ENCODE measurements around the gene MERTK.
"Not testable (repeated sequence)": the region's sequence is repeated elsewhere in the genome, so short reads cannot be mapped to it uniquely, and the experiment has no call there.

The MERTK gene

GRCh38 chr2:111910609-111911277 lies 12.3 kb downstream of the MERTK start:
- no peak for TF ChIP-seq CTCF (conservative IDR thresholded peaks at IDR 0.05; ENCODE audit: control insufficient read depth, insufficient read depth, low read depth, low read length)
- no peak for DNase-seq (ENCODE audit: low read depth)

GRCh38 chr2:111911295-111911977 lies 13.0 kb downstream of the MERTK start:
- H3K4me3 ChIP-seq (ENCODE audit: control insufficient read depth, low read depth, low read length); DNase-seq (ENCODE audit: low read depth): not testable (repeated sequence)

More at GRCh38 chr2:111910609-111911277, 12.3 kb downstream of the MERTK start:
- H3K4me3 ChIP-seq (ENCODE audit: control insufficient read depth, low read depth, low read length), result no peak overlapping the region

- no peak for DNase-seq (ENCODE audit: low read depth)
- no peak overlapping the region for H3K4me3 ChIP-seq (ENCODE audit: control insufficient read depth, low read depth, low read length)
- TF ChIP-seq CTCF (conservative IDR thresholded peaks at IDR 0.05; ENCODE audit: control insufficient read depth, insufficient read depth, low read depth, low read length), result no peak
These were observed 14.1 kb downstream of the MERTK start for GRCh38 chr2:111912547-111912946.

- no peak overlapping the region for H3K4me3 ChIP-seq (ENCODE audit: control insufficient read depth, low read depth, low read length)
- no peak for DNase-seq (ENCODE audit: low read depth)
- TF ChIP-seq CTCF (conservative IDR thresholded peaks at IDR 0.05; ENCODE audit: control insufficient read depth, insufficient read depth, low read depth, low read length), result no peak
These were observed 18.7 kb downstream of the MERTK start for GRCh38 chr2:111917106-111917505.

- H3K4me3 ChIP-seq (ENCODE audit: control insufficient read depth, low read depth, low read length), result no peak overlapping the region
- peak; percentile 98 for DNase-seq (ENCODE audit: low read depth)
- no peak for TF ChIP-seq CTCF (conservative IDR thresholded peaks at IDR 0.05; ENCODE audit: control insufficient read depth, insufficient read depth, low read depth, low read length)
These were observed 20.0 kb downstream of the MERTK start for GRCh38 chr2:111918383-111918806.

GRCh38 chr2:111919365-111919764 lies 21.0 kb downstream of the MERTK start:
- no peak overlapping the region for H3K4me3 ChIP-seq (ENCODE audit: control insufficient read depth, low read depth, low read length)
- DNase-seq (ENCODE audit: low read depth), result no peak
- peak; percentile 13 for TF ChIP-seq CTCF (conservative IDR thresholded peaks at IDR 0.05; ENCODE audit: control insufficient read depth, insufficient read depth, low read depth, low read length)

- no peak for TF ChIP-seq CTCF (conservative IDR thresholded peaks at IDR 0.05; ENCODE audit: control insufficient read depth, insufficient read depth, low read depth, low read length)
- DNase-seq (ENCODE audit: low read depth), result peak; percentile 45
- H3K4me3 ChIP-seq (ENCODE audit: control insufficient read depth, low read depth, low read length), result no peak overlapping the region
These were observed 21.6 kb downstream of the MERTK start for GRCh38 chr2:111919794-111920608.
